ENCODE measurements around the gene PATE2.

PATE2 gene

DNA sequence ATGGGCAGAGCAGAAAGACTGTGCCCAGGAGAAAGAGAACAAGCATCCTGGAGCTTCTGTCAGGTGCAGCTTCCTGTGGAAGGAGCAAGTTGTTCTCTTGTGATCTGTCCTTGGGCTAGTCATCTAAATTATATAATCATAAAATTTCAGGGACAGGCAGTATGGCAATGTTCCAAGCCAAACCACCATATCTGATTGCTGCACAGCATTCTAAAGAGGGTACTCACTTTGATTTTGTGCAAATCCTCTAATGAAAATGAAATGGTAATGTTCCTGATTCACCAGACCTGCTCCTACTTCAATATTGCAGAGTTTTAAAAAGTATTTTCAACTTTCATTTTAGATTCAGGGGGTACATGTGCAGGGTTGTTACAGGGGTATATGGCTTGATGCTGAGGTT is at the start of gene PATE2:
PATE2 (minus strand) TSS at position 101 of the 400 bp plus-strand sequence; CDS start at position 46, 55 bp downstream.
- no peak for DNase-seq

DNA sequence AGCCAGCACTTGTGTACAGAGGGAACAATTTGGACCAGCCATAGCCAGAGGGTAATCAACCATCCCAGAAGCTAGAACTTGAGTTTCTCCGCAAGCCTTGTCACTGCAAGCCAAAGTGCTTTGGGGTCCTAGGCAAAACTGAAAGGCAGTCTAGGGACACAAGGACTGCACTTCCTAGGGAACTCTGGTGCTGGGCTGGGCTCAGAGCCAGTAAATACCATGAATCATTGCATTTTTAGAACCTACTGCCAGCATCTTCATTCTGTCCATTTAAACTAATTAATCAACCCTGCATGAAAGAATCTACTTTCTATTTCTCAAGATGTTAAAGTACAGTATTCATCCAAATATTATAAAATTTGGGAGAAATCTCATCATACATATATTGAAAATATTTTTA is 29.3 kb upstream of the PATE2 start:
- no peak for DNase-seq

GRCh38 chr11:125802387-125802786 is 23.8 kb upstream of the PATE2 start:
- no peak for DNase-seq

DNA sequence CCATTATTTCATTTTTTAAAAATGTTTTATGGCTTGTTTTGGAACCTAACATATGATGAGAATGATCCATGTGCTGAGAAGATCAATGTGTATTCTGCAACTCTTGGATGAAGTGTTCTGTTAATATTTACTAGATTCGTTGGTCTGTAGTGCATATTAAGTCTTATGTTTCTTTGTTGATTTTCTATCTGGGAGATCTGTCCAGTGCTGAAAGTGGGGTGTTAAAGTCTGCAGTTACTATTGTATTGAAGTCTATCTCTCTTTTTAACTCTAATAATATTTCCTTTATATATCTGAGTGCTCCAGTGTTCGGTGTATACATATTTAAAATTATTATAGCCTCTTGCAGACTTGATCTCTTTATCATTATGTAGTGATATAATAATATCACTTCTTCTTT is 21.2 kb upstream of the PATE2 start:
- no peak for DNase-seq

DNA sequence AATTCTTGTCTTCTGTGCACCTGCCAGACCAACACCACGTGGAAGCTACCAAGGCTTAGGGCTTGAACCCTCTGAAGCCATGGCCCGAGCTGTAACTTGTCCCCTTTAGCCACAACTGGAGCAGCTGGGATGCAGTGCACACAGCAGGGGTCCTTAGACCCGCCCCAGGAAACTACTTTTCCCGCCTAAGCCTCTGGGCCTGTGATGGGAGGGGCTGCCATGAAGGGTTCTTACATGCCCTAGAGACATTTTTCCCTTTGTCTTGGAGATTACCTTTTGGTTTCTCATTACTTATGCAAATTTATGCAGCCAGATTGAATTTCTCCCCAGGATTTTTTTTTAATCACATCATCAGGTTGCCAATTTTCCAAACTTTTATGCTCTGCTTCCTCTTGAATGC is 19.0 kb upstream of the PATE2 start:
- DNase-seq: no peak

DNA sequence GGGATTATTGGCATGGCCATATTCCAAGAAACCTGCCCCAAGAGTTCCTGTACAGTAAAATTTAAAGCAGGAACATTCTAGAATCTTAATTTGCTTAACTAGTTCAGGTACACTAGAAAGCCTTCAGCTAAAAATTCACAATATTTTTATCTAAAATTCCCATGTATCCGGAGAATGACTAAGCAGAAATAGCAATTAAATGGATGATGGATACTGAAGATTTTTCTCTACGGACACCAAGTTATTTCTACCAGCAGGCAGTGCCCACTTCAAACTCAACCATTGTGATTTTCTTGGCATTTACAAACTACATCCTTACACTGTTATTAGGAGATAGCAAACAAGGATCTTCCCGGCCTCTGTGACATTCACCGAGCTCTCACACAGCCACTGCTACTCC is 12.2 kb upstream of the PATE2 start:
- no peak for DNase-seq

DNA sequence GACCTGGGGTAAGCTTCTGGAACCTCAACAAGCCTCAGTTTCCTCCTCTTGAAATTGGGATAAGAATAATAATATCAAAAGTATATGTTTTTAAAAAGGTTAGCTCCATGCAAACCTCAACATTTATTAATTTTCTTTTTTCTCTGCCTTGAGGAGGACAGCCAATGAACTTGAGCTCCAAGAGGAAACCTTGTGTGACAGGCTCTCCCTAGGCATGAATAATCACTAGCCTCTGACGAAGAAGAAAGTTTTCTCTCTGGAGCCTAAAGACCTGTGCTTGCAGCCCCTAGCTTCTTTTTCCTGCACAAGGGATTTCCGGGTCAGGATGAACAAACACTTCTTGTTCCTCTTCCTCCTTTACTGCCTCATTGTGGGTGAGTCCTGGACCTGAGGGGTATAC is 9.2 kb upstream of the PATE2 start, which contains the start of gene PATE3:
PATE3 (plus strand) TSS at position 301 of the 400 bp plus-strand sequence; CDS start at position 326, 25 bp downstream.
- DNase-seq: no peak

- DNase-seq: no peak
Measured at GRCh38 chr11:125784678-125785077, 6.0 kb upstream of the PATE2 start.

DNA sequence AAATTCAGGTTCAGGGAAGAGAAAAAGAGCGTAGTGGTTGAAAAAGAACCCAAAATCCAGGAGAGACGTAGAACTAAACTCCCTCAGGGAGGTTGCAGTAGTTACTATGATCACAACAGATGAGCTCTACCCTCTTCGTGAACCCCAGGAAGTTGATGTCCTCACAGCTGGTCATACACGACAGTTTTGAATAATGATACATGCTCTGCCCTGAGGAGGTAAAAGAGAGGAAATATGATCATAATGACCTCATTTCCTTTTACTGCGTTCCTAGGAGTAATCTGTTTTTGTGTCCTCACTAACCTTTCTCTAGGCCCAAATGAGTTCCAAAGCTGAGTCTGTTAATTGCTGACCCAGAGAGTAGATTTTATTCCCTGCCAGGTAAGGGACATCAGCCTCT is 1.3 kb downstream of the PATE2 start:
- DNase-seq: no peak

- no peak for DNase-seq
Measured at GRCh38 chr11:125773516-125773915, 5.1 kb downstream of the PATE2 start.

GRCh38 chr11:125772834-125773505 is 5.7 kb downstream of the PATE2 start:
- DNase-seq: no peak

DNA sequence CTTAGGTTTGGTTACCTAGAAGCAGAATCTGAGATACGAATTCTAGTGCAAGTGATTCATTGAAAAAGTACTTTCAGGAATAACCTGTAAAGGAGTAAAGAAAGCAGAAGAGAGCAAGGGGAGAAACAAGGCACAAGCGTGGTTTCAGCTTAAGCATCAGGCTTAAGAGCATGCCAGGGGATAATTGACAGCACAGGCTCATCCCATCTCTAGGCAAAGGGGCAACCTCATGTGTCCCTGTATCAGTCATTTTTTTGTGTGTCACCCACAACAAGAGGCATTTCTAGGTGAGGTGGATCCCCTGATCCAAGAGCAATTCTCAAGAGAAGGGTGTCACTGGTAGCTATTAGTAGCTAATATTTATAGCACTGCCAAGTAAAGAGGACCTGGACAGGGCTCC is 8.0 kb downstream of the PATE2 start:
- DNase-seq: no peak

- no peak for DNase-seq
Measured at GRCh38 chr11:125768336-125769046, 10.1 kb downstream of the PATE2 start.

DNA sequence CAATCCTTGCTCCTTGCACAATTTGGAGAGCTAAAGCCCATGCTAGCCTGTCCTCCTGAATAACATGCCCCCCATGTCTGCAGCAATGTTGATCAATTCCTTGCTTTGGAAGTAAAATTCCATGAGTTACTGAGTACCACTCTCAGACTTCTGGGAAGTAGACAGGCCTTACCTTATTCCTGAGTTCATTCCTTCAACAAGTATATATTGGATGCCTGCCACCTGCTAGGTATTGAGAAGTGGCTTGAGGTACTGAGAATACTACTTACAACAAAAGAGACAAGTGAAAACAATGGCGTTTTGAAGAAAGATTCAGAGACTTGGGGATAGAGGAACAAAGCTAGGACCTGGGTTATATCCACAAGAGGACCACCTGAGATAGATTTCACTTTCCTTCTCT is 12.4 kb downstream of the PATE2 start:
- DNase-seq: no peak

DNA sequence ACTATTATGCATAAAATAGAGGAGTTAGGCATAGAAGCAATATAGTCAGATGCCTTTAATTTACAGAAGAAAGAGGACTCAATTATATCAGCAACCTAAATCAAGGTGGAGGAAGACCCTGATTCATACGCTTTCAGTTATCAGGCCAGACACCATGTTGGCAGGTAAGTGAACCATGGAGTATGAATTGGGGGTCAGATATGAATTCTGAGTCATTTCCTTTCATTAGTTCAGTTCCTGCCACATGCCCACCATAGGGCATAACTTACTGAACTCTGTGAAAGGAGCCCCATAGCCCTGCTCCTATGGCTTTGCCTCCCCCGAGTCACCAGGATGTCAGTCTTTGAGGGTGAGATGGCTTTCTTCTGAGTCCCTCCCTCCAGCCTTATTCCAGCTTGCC is 15.1 kb downstream of the PATE2 start:
- DNase-seq: no peak

DNA sequence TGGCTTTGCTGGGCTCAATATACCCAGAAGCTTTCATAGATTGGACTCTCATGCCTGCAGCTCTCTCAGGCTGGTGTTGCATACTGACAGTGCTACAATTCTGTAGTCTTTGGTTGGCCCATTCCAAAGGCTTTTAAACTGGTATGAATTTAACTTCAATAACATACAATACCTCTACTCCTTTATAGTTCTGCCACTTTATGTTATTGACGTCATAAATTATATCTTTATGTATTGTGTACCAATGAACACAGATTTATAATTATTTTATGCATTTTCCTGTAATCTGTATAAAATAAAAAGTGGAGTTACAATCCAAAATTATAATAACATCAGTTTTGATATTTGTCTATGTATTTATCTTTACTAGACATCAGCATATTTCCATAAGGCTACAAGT is 16.2 kb downstream of the PATE2 start:
- no peak for DNase-seq

GRCh38 chr11:125756050-125756449 is 22.6 kb downstream of the PATE2 start:
- DNase-seq: no peak

GRCh38 chr11:125750629-125751028 is 28.0 kb downstream of the PATE2 start:
- no peak for DNase-seq

- no peak for DNase-seq
Measured at GRCh38 chr11:125745979-125746378, 32.6 kb downstream of the PATE2 start, which contains the start of gene PATE1. Gene PATE1 (plus strand): TSS chr11:125746279. CDS start chr11:125746305, 26 bp downstream.

DNA sequence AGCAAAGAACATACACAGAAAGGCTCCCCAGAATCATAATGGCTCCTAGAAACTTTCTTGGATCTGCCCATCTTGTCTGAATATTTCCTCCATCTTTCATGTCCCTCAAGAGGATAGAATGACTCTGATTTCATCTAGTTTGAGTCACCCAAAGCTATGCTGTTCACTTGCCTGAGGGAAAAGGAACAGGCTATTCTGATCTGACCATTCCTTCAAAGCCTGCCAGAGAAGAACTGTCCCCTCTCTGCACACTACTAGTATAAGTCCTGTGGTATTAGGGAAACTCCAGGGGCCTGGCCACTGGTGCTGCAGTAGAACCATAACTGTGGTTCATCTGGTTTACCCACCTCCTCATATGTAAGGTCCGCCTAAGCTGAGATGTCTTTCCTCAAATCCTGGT is 34.9 kb downstream of the PATE2 start:
- DNase-seq: no peak

DNA sequence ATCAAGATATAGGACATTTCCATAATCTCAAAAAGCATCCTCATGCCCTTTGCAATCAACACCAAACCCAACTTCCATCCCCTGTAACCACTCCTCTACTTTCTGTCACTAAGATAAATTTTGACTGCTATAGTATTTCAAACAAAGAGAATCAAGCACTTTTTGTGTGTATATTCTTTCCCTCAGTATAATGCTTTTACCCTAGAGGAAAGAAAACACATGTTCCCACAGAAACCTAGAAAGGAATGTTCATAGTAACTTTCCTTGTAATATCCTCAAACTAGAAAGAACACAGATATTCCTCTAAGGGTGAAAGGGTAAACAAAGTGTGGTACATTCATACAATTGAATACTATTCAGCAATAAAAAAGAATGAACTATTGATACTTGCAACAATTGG is 38.0 kb downstream of the PATE2 start:
- no peak for DNase-seq

GRCh38 chr11:125728969-125729368 is 49.7 kb downstream of the PATE2 start:
- no peak for DNase-seq

Measured in activated CD8-positive, alpha-beta memory T cell treated with anti-CD3 and anti-CD28 coated beads for 24 hours (primary cell).